ENCODE data around the gene LYVE1.

DNA sequence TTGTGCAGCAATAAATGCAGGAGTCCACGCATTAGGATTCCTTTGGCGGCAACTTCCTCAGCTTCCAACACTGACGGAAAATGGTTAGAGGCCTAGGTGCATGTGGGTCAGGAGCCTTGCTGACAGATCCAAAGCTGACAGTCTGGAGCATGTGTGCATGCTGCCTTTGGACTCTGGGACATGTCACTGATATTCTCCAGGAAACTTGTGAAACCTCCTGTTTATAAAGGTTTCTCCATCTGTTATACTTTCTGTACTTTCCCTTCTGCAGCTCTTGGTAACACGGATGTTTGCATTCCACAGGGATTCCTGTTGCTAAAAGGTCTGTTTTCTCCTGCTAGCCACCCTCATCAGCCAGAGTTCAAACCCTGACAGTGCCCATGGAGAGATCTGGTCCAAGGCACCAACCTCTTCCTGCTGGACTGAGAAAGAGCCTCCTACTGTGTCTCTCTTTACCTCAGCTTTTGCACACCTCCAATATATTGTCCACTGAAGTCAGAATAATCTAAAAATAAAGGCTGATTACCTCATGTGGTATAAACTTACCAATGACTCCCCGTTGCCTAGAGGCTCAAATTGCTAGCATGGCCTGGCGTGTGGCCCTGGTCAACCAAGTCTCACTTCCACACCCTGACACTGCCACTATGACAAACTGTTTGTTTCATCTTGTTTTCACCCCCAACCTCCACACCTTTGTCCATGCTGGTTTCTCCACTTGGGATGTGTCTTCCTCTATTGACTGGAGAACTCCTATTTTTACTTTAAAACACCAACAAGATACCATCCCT, 31.1 kb upstream of the LYVE1 start:
- TF ChIP-seq, protein P1, sequence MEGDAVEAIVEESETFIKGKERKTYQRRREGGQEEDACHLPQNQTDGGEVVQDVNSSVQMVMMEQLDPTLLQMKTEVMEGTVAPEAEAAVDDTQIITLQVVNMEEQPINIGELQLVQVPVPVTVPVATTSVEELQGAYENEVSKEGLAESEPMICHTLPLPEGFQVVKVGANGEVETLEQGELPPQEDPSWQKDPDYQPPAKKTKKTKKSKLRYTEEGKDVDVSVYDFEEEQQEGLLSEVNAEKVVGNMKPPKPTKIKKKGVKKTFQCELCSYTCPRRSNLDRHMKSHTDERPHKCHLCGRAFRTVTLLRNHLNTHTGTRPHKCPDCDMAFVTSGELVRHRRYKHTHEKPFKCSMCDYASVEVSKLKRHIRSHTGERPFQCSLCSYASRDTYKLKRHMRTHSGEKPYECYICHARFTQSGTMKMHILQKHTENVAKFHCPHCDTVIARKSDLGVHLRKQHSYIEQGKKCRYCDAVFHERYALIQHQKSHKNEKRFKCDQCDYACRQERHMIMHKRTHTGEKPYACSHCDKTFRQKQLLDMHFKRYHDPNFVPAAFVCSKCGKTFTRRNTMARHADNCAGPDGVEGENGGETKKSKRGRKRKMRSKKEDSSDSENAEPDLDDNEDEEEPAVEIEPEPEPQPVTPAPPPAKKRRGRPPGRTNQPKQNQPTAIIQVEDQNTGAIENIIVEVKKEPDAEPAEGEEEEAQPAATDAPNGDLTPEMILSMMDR (IDR thresholded peaks at IDR 0.05): no peak
- no peak for TF ChIP-seq POLR2A (IDR thresholded peaks at IDR 0.05)
